Tracheal epithelial cell (primary cell): ENCODE results near the gene MUC20. TPM values are rescaled to one million over a fixed set of nuclear protein-coding genes. Genes with fewer than 3 reads are reported as not detected.

ENCODE experiments used
- total RNA-seq: library from RNA; depleted of rRNA; stranded (reverse); fragments of >200 nt; gene quantifications from 2 replicates; pipeline ENCODE4 v1.2.1, GENCODE V29; 2014

The MUC20 gene, protein sequence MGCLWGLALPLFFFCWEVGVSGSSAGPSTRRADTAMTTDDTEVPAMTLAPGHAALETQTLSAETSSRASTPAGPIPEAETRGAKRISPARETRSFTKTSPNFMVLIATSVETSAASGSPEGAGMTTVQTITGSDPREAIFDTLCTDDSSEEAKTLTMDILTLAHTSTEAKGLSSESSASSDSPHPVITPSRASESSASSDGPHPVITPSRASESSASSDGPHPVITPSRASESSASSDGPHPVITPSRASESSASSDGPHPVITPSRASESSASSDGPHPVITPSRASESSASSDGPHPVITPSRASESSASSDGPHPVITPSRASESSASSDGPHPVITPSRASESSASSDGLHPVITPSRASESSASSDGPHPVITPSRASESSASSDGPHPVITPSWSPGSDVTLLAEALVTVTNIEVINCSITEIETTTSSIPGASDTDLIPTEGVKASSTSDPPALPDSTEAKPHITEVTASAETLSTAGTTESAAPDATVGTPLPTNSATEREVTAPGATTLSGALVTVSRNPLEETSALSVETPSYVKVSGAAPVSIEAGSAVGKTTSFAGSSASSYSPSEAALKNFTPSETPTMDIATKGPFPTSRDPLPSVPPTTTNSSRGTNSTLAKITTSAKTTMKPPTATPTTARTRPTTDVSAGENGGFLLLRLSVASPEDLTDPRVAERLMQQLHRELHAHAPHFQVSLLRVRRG
- total RNA-seq = 1.7 TPM in 2 replicates

DNA sequence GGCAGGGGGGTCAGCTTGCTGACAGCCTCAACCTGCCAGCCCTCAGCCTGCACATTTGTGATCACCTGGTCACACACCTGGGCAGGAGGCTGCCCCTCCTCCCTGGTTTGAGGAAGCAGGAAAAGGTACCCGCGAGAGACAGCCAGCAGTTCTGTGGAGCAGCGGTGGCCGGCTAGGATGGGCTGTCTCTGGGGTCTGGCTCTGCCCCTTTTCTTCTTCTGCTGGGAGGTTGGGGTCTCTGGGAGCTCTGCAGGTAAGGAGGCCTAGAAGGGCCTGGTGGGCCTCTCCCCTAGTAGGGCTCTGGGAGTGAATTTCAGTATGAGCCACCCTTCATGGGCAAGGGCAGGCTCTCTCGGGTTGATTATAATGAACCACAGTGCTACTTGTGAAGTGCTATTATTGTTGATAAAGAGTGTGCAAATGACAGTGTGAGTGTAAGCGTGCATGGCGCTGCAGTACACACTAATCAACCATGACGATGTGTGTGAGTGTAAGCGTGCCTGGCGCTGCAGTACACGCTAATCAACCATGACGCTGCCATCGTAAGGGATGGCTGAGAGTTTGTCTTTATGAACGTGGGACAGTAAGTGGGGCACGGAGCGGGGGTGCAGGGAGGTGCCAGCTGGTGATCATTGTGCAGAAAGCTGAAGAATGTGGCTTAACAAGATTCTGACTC, at the start of gene MUC20:
MUC20 (plus strand) TSS at position 148 of the 676 bp plus-strand sequence; CDS start at position 178, 30 bp downstream.

Other genes with a start within 250 kb of the MUC20 start
- gene PPP1R2, start 177.7 kb upstream of the MUC20 start, total RNA-seq = 95.7 and 167 TPM in 2 replicates
- 3.1 and 10.4 TPM in 2 replicates for gene APOD, start 137.0 kb upstream of the MUC20 start, total RNA-seq
- 0.72 TPM in 1 of 2 replicates, not detected in the other for gene MUC4, start 91.0 kb downstream of the MUC20 start, total RNA-seq
- 6.3 and 14.1 TPM in 2 replicates for gene TNK2, start 187.6 kb downstream of the MUC20 start, total RNA-seq